Heart left ventricle (tissue), 16 donors: ENCODE measurements around the gene XPA. TPM values are rescaled to one million over a fixed set of nuclear protein-coding genes. Genes with fewer than 3 reads are reported as not detected.
A peak's percentile ranks its signal among the peaks of the same experiment; 100 is the strongest.

Experiments
- ATAC-seq, 4 donors: fragments of 200-7000 bp; cut with Tn5 transposase; one replicate each; pipeline ENCODE4 v1.9.1; 2020 to 2022; ENCODE audit warnings: moderate library complexity in 4 of 4, mild to moderate bottlenecking in 3 of 4, moderate number of reproducible peaks in 1 of 4
- DNase-seq, 5 donors: peaks; one replicate each; pipeline ENCODE4 v3.0.0-alpha.2; 2020
- H3K27ac ChIP-seq, 12 donors: fragments of 200-600 bp; sonication (generic) in 4 of 12; one replicate each; pipeline versions ENCODE4 v1.5.0 to v1.8.0; 2016 to 2022; ENCODE audit warnings: mild to moderate bottlenecking in 2 of 12
- H3K27me3 ChIP-seq, 9 donors: fragments of 200-600 bp; sonication (generic) in 2 of 9; one replicate each; pipeline versions ENCODE4 v1.5.1 to v1.8.0; 2016 to 2022; ENCODE audit warnings: mild to moderate bottlenecking in 3 of 9
- H3K36me3 ChIP-seq, 9 donors: fragments of 200-600 bp; sonication (generic) in 2 of 9; one replicate each; pipeline versions ENCODE4 v1.5.0 to v1.8.0; 2018 to 2022; ENCODE audit warnings: mild to moderate bottlenecking in 2 of 9
- H3K4me1 ChIP-seq, 12 donors: fragments of 200-600 bp; sonication (generic) in 4 of 12; one replicate each; pipeline versions ENCODE4 v1.5.0 to v1.8.0; 2016 to 2022; ENCODE audit warnings: mild to moderate bottlenecking in 3 of 12
- H3K4me3 ChIP-seq, 12 donors: fragments of 200-600 bp; sonication (generic) in 4 of 12; one replicate each; pipeline versions ENCODE4 v1.5.0 to v1.8.0; 2017 to 2022; ENCODE audit warnings: mild to moderate bottlenecking in 9 of 12, moderate library complexity in 4 of 12
- H3K9me3 ChIP-seq, 12 donors: fragments of 200-600 bp; sonication (generic) in 4 of 12; one replicate each; pipeline versions ENCODE4 v1.5.0 to v1.8.0; 2016 to 2022; ENCODE audit warnings: mild to moderate bottlenecking in 1 of 12
- POLR2A ChIP-seq, 2 donors: fragments of 450-650 bp; IDR thresholded peaks; one replicate each; pipeline ENCODE4 v1.6.1; 2017; ENCODE audit warnings: antibody characterized with exemption in 2 of 2, mild to moderate bottlenecking in 2 of 2, moderate library complexity in 2 of 2
- WGBS, 4 donors: extraction: QIAGEN DNeasy Blood & Tissue Kit in 2 of 4; methylation state at CpG; one replicate each; pipeline versions ENCODE4 v1.1.5 to v1.1.7; 2013 to 2018; 5-methylcytosine and 5-hydroxymethylcytosine counted together
- intact Hi-C, 10 donors: fragments of 100-400 bp; cut with DNase I; formaldehyde crosslinking; loops; one replicate each; pipeline versions ENCODE4 v1.11.1 to v1.14.2; 2022
- polyA plus RNA-seq, 2 donors: library from polyadenylated mRNA; stranded (reverse); fragments of 200-250 nt; gene quantifications; one replicate each; pipeline ENCODE4 v1.2.3, GENCODE V29; 2013
- total RNA-seq, 9 donors: library from RNA; depleted of rRNA in 2 of 9; stranded (reverse); fragments of >200 nt in 2 of 9; fragmentation: NEBNext Ultra II Directional in 3 of 9; extraction: Animal tissue kit (Norgen Biotek cat#: 25700) in 3 of 9; gene quantifications; one replicate each; pipeline versions ENCODE4 v1.1.0 to v1.2.4, GENCODE V29; 2016 to 2023
- TF ChIP-seq, protein P1 (sequence below), 12 donors: fragments of 200-600 bp; sonication (generic) in 4 of 12; IDR thresholded peaks; one replicate each; pipeline versions ENCODE4 v1.5.0 to v1.8.0; 2018 to 2022; ENCODE audit warnings: antibody characterized with exemption in 12 of 12, mild to moderate bottlenecking in 5 of 12
- donor health status: ischemic (EF 13 %, LVEDD 7.1; RV severe dilation, severe dysfunction).
- donor health status: healthy with polysubstance abuse.
- donor health status: DM: no; HTN: yes; CAD: no.
- donor health status: DM: no; HTN: no; CAD: no.
- donor health status: ischemic (EF 25% LVEDD 6.9; RV normal size, moderate dysfunction).
- donor health status: ischemic (EF 25% LVEDD 5.7; RV mildly dilated, moderate dysfunction).
- donor health status: healthy.
- donor health status: DM: yes; HTN: yes; CAD: no.
- donor health status: ischemic (EF 35%, LVEDD 5.7; RV mildly dilated, moderate dysfunction).
- donor health status: nonischemic (EF 11% LVEDD 7.7; RV severe dilation, severe dysfunction).
- donor health status: DM: yes; HTN: yes; CAD: no.
- donor health status: PGD.
- donor health status: ischemic (EF 29% LVEDD 5.4; RV normal size, mild dysfunction).
- donor health status: nonischemic (EF 23%, LVEDD 6.1; RV moderate dilation, normal function).

XPA gene
- total and polyA plus RNA-seq, 11 donors, result 4.0 to 12.1 (median 9.0) TPM

DNA sequence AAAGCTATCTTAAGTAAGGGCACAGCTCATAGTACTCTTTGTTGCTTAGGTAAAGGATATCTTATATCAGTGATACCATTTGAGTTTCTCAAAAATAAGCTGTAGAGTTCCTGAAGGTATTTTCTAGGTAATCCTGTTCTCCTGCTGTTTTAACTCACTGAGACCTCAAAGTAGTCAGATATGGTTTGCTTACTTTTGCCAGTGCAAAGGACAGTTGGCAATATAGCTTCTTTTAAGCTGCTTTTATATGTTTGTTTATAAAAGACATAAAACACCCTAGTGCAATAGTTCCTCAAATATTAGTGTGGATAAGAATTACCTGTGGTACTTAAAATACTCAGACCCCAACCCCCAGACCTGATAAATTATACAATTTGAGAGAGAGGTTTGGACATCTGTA, 51.4 kb downstream of the XPA start:
- DNase-seq (no peak), ATAC-seq (no peak)
- TF ChIP-seq, protein P1, sequence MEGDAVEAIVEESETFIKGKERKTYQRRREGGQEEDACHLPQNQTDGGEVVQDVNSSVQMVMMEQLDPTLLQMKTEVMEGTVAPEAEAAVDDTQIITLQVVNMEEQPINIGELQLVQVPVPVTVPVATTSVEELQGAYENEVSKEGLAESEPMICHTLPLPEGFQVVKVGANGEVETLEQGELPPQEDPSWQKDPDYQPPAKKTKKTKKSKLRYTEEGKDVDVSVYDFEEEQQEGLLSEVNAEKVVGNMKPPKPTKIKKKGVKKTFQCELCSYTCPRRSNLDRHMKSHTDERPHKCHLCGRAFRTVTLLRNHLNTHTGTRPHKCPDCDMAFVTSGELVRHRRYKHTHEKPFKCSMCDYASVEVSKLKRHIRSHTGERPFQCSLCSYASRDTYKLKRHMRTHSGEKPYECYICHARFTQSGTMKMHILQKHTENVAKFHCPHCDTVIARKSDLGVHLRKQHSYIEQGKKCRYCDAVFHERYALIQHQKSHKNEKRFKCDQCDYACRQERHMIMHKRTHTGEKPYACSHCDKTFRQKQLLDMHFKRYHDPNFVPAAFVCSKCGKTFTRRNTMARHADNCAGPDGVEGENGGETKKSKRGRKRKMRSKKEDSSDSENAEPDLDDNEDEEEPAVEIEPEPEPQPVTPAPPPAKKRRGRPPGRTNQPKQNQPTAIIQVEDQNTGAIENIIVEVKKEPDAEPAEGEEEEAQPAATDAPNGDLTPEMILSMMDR (IDR thresholded peaks at IDR 0.05), result no peak
- TF ChIP-seq POLR2A (IDR thresholded peaks at IDR 0.05), result no peak
- Histone ChIP-seq H3K27me3 (no peaks in the 10 kb centered on the region), H3K9me3 (no peaks in the 10 kb centered on the region), H3K4me3 (no peak overlapping the region), H3K36me3 (peaks cover 0 to 100% (median 91%) of the 10 kb centered on the region in 9 donors), H3K4me1 (peaks cover 0 to under 1% (median 0%) of the 10 kb centered on the region in 12 donors), H3K27ac (no peak overlapping the region)
- intact Hi-C loops, result no loop called here

DNA sequence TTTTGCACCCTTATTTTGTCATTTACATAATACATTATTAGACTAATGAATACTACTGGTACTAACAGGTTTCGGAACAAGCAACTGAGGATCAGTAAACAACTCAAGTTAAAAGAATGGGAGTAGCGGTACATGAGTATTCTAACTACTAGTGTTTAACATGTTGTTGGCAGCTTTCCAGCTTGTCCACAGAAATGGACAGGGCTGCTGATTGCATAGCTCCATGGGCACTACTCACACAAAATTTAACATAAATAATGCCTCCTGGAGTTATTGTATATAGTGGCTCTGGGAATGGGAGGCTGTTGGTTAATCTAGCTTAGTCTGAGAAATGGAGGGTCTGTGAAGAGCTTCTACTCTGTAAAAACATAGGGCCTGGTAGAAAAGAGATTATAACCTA, 56.8 kb downstream of the XPA start:
- DNase-seq (no peak), ATAC-seq (peak in 1 of 4 donors; percentile 20)
- no peak overlapping the region for H3K27ac ChIP-seq
- intact Hi-C loops, result no loop called here
- H3K4me3 ChIP-seq, result no peak overlapping the region
- peaks cover 0 to 47% (median 40%) of the 10 kb centered on the region in 9 donors for H3K36me3 ChIP-seq
- 68 to 82% (median 77%) methylated on average over 2 of the region's 2 CpGs for WGBS, 4 donors
- H3K4me1 ChIP-seq, result peaks cover 0 to 49% (median 27%) of the 10 kb centered on the region in 12 donors
- no peak for TF ChIP-seq POLR2A (IDR thresholded peaks at IDR 0.05)
- TF ChIP-seq, protein P1 (IDR thresholded peaks at IDR 0.05), result no peak
- H3K9me3 ChIP-seq, result no peaks in the 10 kb centered on the region
- no peaks in the 10 kb centered on the region for H3K27me3 ChIP-seq

GRCh38 chr9:97638666-97639065, 58.5 kb downstream of the XPA start:
- Histone ChIP-seq H3K27ac (no peak overlapping the region), H3K36me3 (peaks cover 0 to 32% (median 24%) of the 10 kb centered on the region in 9 donors), H3K27me3 (no peaks in the 10 kb centered on the region), H3K4me3 (no peak overlapping the region), H3K4me1 (peaks cover 6 to 61% (median 39%) of the 10 kb centered on the region in 12 donors), H3K9me3 (no peaks in the 10 kb centered on the region)
- intact Hi-C loops, result loop anchor here in 3 of 10 donors (5.0 to 10.0 kb wide), 3 partner anchors 46 to 346 kb away; partner anchors contain the start of gene ANP32B (in 1 of the 3)
- DNase-seq, result no peak
- no peak for ATAC-seq
- TF ChIP-seq, protein P1 (IDR thresholded peaks at IDR 0.05), result peak in 1 of 12 donors; percentile 15
- no peak for TF ChIP-seq POLR2A (IDR thresholded peaks at IDR 0.05)
- WGBS, 4 donors, result 61 to 70% (median 65%) methylated on average over 3 of the region's 3 CpGs

DNA sequence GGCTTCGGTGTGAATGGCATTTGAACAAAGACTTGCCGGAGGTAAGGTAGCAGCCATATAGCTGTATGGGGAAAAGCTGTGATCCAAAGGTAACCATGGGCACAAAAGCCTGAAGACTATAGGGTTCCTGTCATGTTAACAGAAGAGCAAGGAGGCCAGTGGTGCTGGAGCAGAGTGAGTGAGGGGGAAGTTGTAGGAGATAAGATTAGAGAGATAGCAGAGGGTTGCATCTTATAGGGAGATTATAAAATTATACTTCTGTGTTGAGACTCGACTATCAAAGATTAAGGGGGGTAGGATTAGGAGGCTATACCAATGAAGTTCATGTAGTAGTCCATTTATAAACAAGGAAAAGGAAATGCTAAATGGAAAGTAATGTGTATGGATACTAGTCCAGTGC, 60.2 kb downstream of the XPA start:
- DNase-seq (no peak), ATAC-seq (no peak)
- Histone ChIP-seq H3K27me3 (no peaks in the 10 kb centered on the region), H3K27ac (no peak overlapping the region), H3K4me1 (peaks cover 6 to 66% (median 44%) of the 10 kb centered on the region in 12 donors), H3K36me3 (peaks cover 0 to 14% (median 7%) of the 10 kb centered on the region in 9 donors), H3K4me3 (peak overlapping the region in 1 of 12 donors; percentile 11), H3K9me3 (no peaks in the 10 kb centered on the region)
- WGBS, 4 donors, result 60 to 65% (median 61%) methylated on average over 3 of the region's 3 CpGs
- intact Hi-C loops, result loop anchor here in 3 of 10 donors (5.0 to 10.0 kb wide), 3 partner anchors 48 to 348 kb away; partner anchors contain the start of gene ANP32B (in 1 of the 3)
- TF ChIP-seq POLR2A (IDR thresholded peaks at IDR 0.05), result no peak
- TF ChIP-seq, protein P1 (IDR thresholded peaks at IDR 0.05), result no peak
